Transverse colon (tissue), 4 donors: ENCODE results near the gene TBX1. TPM values are rescaled to one million over a fixed set of nuclear protein-coding genes. Genes with fewer than 3 reads are reported as not detected.

Experiments used
- DNase-seq: peaks from one replicate; pipeline ENCODE4 v3.0.0-alpha.2; 2019
- H3K27ac ChIP-seq, 4 donors: fragments of 200-600 bp; sonication (generic); 2 replicates each; pipeline ENCODE4 v1.5.1; 2016 to 2018; ENCODE audit warnings: inconsistent platforms in 4 of 4
- H3K27me3 ChIP-seq: fragments of 200-600 bp; sonication (generic); 2 replicates; pipeline ENCODE4 v1.5.1; 2017; ENCODE audit warnings: inconsistent platforms
- H3K36me3 ChIP-seq, 4 donors: fragments of 200-600 bp; sonication (generic); 2 replicates each; pipeline ENCODE4 v1.5.1; 2017 to 2019; ENCODE audit warnings: inconsistent platforms in 4 of 4
- H3K4me1 ChIP-seq, 4 donors: fragments of 200-600 bp; sonication (generic); 2 replicates each; pipeline ENCODE4 v1.5.1; 2017 to 2020; ENCODE audit warnings: inconsistent platforms in 4 of 4
- H3K4me3 ChIP-seq, 4 donors: fragments of 200-600 bp; sonication (generic); 1 replicate in 1 of 4; 2 replicates in 3 of 4; pipeline versions ENCODE4 v1.5.1 to v1.6.1; 2017 to 2019; ENCODE audit warnings: inconsistent platforms in 4 of 4
- H3K9me3 ChIP-seq, 2 donors: fragments of 200-600 bp; sonication (generic); 2 replicates each; pipeline ENCODE4 v1.5.1; 2017 to 2019; ENCODE audit warnings: inconsistent platforms in 2 of 2
- CTCF ChIP-seq, 5 experiments: fragments of 200-600 bp in 3 of 5; fragments of 450-650 bp in 2 of 5; sonication (generic) in 3 of 5; IDR thresholded peaks; 1 replicate in 2 of 5; 2 replicates in 3 of 5; pipeline ENCODE4 v1.5.1; 2016 to 2017; ENCODE audit warnings: antibody characterized with exemption in 5 of 5, inconsistent platforms in 3 of 5, mild to moderate bottlenecking in 2 of 5, moderate library complexity in 1 of 5
- EP300 ChIP-seq: sonication (generic); formaldehyde crosslinking; IDR thresholded peaks from one replicate; pipeline ENCODE4 v1.6.1; 2017; ENCODE audit warnings: antibody characterized with exemption, low read depth
- POLR2A ChIP-seq: fragments of 450-650 bp; IDR thresholded peaks from one replicate; pipeline ENCODE4 v1.6.1; 2016; ENCODE audit warnings: antibody characterized with exemption, mild to moderate bottlenecking, moderate library complexity
- POLR2AphosphoS5 ChIP-seq, 3 donors: sonication (generic); formaldehyde crosslinking; IDR thresholded peaks; one replicate each; pipeline ENCODE4 v1.6.1; 2016; ENCODE audit warnings: antibody characterized with exemption in 3 of 3
- WGBS, 2 donors: methylation state at CpG; one replicate each; pipeline ENCODE4 v1.1.5; 2018; ENCODE audit warnings: low coverage in 1 of 2; 5-methylcytosine and 5-hydroxymethylcytosine counted together
- in situ Hi-C, 4 donors: fragments of 200-750 bp; cut with MboI; loops; one replicate each; pipeline versions ENCODE4 v1.15.0 to v1.15.1; 2017; ENCODE audit warnings: low sequenced_read_pairs in 3 of 4, low pct_ligation_motif_present in 1 of 4, low pct_unique_long_range_greater_than_20kb in 1 of 4
- intact Hi-C: fragments of 100-400 bp; cut with DNase I; formaldehyde crosslinking; loops from one replicate; pipeline ENCODE4 v1.15.1; 2023; ENCODE audit warnings: low total_unique reads
- total RNA-seq, 4 donors: library from RNA; depleted of rRNA; stranded (reverse); fragments of >200 nt; gene quantifications; one replicate each; pipeline ENCODE4 v1.1.0, GENCODE V29; 2016

Gene TBX1
- total RNA-seq, 4 donors from 2014 or later = 1.1 to 1.3 TPM; not detected in 2

DNA sequence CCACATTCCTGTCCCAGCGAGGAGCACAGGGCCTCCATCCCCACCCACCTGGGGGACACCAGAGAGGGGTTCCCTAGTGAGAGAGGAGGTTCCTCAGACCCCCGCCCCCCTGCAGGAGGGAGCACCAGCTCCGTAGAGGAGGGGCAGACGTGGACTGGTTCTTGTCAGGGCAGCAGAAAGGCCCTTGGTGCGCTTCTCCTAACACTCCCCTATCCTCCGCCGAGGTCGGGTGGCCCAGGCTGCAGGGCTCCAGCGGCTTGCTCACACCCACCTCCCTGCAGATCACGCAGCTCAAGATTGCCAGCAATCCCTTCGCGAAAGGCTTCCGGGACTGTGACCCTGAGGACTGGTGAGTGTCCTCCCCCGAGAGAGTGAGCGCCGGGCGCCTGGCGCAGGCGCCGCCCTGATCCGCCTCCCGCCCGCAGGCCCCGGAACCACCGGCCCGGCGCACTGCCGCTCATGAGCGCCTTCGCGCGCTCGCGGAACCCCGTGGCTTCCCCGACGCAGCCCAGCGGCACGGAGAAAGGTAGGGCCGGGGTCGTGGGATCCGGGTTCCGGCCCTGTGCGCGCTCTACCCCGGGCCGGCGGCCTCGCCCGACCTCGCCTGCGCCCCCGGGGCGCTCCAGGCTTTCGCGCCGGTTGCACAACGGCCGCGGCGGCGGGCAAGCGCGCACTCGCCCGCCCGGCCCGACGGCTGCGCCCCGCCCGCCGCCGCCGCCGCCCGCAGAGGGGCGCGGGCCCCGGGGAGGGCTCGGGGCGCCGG lies 5.1 kb downstream of the TBX1 start:
- in situ Hi-C loops = no loop called here
- 2% methylated on average over 35 of the region's 83 CpGs; no CpG with 5 or more reads in 1 of the 2 donors for WGBS, 2 donors
- Histone ChIP-seq H3K27ac (no peak overlapping the region), H3K4me1 (peaks cover 0 to 25% (median 17%) of the 10 kb centered on the region in 4 donors), H3K9me3 (no peaks in the 10 kb centered on the region), H3K36me3 (no peaks in the 10 kb centered on the region), H3K27me3 (peaks cover 96% of the 10 kb centered on the region), H3K4me3 (peak overlapping the region in 2 of 4 donors; percentile 16 to 40)
- DNase-seq = no peak
- intact Hi-C loops = no loop called here
- TF ChIP-seq POLR2AphosphoS5 (IDR thresholded peaks at IDR 0.05) (no peak), EP300 (no peak), CTCF (IDR thresholded peaks at IDR 0.05) (no peak), POLR2A (no peak)

DNA sequence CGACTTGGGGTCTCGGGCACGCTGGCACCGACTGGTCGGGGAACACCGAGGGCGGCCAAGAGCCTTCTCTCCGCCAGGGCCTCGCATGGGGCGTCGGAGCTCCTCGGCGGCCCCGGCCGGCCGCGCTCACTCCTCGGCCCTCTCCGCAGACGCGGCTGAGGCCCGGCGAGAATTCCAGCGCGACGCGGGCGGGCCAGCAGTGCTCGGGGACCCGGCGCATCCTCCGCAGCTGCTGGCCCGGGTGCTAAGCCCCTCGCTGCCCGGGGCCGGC lies 5.6 kb downstream of the TBX1 start:
- no peak for DNase-seq
- Histone ChIP-seq H3K36me3 (no peaks in the 10 kb centered on the region), H3K27me3 (peaks cover 99% of the 10 kb centered on the region), H3K4me3 (peak overlapping the region in 3 of 4 donors; percentile 8 to 40 (median 26)), H3K9me3 (no peaks in the 10 kb centered on the region), H3K27ac (no peak overlapping the region), H3K4me1 (peaks cover 0 to 23% (median 17%) of the 10 kb centered on the region in 4 donors)
- TF ChIP-seq EP300 = no peak
- TF ChIP-seq POLR2AphosphoS5 (IDR thresholded peaks at IDR 0.05) = no peak
- no peak for TF ChIP-seq POLR2A
- WGBS, 2 donors = no CpG with 5 or more reads among the region's 36 CpGs
- intact Hi-C loops (no loop called here), in situ Hi-C loops (no loop called here)

DNA sequence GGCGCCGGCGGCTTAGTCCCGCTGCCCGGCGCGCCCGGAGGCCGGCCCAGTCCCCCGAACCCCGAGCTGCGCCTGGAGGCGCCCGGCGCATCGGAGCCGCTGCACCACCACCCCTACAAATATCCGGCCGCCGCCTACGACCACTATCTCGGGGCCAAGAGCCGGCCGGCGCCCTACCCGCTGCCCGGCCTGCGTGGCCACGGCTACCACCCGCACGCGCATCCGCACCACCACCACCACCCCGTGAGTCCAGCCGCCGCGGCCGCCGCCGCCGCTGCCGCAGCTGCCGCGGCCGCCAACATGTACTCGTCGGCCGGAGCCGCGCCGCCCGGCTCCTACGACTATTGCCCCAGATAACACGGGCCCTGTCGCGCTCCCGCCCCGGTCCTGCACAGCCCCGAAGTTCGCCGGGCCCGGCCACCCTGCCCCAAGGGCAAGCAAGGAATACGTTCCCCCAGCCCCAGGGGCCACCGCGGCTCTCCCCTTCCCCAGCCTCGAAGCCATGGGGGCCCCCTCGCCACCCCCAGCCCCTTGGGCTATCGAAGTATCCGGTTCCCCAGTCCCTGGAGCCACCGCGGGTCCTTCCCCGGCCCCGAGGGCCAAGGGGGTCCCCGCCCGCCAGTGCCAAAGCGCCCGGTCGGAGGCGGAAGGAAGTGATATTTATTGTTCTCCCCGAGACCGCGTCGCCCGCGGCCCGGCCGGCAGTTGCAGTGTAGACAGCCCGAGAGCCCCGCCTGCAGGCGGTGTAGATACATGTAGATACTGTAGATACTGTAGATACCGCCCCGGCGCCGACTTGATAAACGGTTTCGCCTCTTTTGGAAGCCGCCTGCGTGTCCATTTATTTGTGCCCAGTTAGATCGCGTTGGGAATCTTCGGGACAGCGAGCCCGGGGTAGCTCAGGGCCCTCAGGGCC lies 6.2 kb downstream of the TBX1 start:
- in situ Hi-C loops = no loop called here
- Histone ChIP-seq H3K4me1 (peaks cover 0 to 20% (median 16%) of the 10 kb centered on the region in 4 donors), H3K27ac (peak overlapping the region in 1 of 4 donors; percentile 1), H3K4me3 (peak overlapping the region in 3 of 4 donors; percentile 8 to 40 (median 26)), H3K36me3 (no peaks in the 10 kb centered on the region), H3K9me3 (no peaks in the 10 kb centered on the region), H3K27me3 (peaks cover 99% of the 10 kb centered on the region)
- WGBS, 2 donors = 1% methylated on average over 24 of the region's 103 CpGs; no CpG with 5 or more reads in 1 of the 2 donors
- peak; percentile 60 for DNase-seq
- TF ChIP-seq CTCF (IDR thresholded peaks at IDR 0.05) = peak in 3 of 5 experiments; percentile 6 to 16 (median 13)
- TF ChIP-seq POLR2A = no peak
- intact Hi-C loops = no loop called here

DNA sequence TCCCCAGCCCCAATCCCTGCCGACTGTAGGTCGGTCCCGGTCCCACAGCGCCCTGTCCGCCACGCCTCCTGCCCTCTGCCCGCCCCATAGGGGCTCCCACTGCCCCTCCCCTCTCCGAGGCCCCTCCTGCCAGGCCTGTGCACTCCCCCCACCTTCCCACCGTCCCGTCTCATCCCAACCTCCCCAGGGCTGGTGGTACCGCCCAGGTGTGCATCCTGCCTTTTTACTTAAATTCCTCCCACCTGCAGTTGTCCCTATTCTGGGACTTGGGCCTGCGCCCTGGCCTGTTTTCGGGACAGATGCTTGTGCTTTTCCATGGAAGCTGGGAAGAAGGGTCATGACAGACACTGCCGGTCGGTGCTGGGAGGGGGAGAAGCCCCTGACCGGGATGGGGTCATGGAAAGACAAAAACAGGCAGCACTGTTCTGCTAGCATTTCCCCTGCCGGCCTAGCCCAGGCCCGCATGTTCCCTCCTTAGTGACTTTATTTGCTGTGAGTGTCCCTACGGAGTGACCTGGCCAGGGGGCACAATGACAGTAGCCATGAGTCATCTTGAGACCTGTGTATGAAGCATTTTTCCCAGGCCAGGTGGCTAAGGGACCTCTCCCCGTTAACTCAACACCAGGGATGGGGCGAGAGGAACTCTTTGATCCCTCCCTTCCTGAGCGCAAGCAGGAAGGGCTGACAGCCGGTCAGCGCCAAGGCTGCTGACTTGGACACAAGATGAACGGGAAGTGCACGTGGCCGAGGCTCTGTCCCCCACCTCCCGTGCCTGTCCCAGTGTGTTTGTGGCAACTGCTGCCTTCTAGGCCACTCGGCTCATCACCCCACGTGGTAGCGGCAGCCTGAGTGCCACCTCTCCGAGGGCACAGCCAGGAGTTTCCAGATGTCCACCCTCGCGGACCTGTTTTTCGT lies 7.1 kb downstream of the TBX1 start:
- Histone ChIP-seq H3K27ac (no peak overlapping the region), H3K4me1 (peaks cover 0 to 20% (median 16%) of the 10 kb centered on the region in 4 donors), H3K27me3 (peaks cover 99% of the 10 kb centered on the region), H3K9me3 (no peaks in the 10 kb centered on the region), H3K4me3 (peak overlapping the region in 1 of 4 donors; percentile 40), H3K36me3 (no peaks in the 10 kb centered on the region)
- TF ChIP-seq CTCF (IDR thresholded peaks at IDR 0.05) (no peak), EP300 (no peak), POLR2A (no peak)
- 26% methylated on average over 27 of the region's 35 CpGs; no CpG with 5 or more reads in 1 of the 2 donors for WGBS, 2 donors
- intact Hi-C loops (no loop called here), in situ Hi-C loops (no loop called here)
- DNase-seq = no peak
